ENCODE data around the gene OLFML1. TPM values are rescaled to one million over a fixed set of nuclear protein-coding genes. Genes with fewer than 3 reads are reported as not detected.
A peak's percentile ranks its signal among the peaks of the same experiment; 100 is the strongest.

Gene OLFML1
- total and polyA plus RNA-seq, 2 donors = 0.39 to 2.2 TPM

DNA sequence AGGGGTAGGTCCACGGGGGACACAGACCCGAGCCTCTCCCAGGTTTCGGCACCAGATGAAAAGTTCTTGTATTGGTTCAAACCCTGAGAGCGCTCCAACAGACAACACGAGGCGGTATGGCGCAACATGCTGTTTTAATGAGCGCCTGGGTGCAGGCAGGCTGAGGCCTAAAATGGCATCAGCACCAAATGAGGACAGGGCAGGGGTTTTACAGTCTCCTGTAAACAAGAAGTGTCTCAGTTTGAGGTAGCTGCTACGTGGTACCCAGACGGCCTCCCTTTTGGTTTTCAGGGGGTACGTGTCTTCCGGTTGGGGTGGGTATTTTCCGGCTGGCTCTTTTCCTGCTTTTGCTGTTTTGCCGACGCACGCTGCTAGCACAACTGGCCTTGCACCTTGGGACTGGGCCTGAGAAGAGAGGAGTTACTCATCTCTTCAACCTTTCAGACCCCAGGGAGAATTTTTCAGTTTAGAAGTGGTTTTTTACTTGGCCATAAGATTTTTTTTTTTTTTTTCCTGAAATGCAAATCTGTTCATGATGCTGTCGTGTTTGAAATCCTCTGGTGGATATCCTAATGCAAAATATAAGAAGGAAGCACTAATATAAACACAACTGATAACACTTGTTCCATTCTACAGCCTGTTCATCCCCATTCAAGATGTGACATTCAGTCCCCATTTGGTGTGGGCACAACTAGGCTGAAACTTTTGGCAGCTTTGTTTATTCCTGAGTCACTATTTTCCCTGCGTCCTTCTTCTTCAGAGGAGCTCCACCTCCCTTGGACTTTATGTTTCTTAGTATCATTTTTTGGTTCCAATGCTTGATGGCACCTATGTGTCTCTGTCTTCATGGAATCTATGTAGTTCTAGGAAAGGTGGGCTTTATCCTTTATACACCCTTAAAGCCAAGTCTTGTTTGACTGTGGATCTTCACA, 35.0 kb downstream of the OLFML1 start:
- no peak overlapping the region for H3K27ac ChIP-seq (ENCODE audit: low read depth in 1 of 2, low read length in 1 of 2)
- DNase-seq (ENCODE audit: low read depth in 6 of 9, low spot score in 9 of 9) = no peak
- H3K27me3 ChIP-seq (ENCODE audit: control insufficient read depth in 2 of 2, insufficient read depth in 1 of 2, low read length in 1 of 2) = peaks cover under 1 to 14% of the 10 kb centered on the region in 2 donors
- 76% methylated on average over 18 of the region's 18 CpGs for WGBS
- H3K36me3 ChIP-seq (ENCODE audit: control insufficient read depth in 2 of 2, insufficient read depth in 2 of 2, low read length in 1 of 2) = no peaks in the 10 kb centered on the region
- H3K4me1 ChIP-seq (ENCODE audit: control insufficient read depth in 2 of 2, insufficient read depth in 2 of 2, low read length in 2 of 2) = no peaks in the 10 kb centered on the region
- no peak overlapping the region for H3K4me3 ChIP-seq (ENCODE audit: low read length in 2 of 2)
- no peaks in the 10 kb centered on the region for H3K9me3 ChIP-seq (ENCODE audit: control insufficient read depth in 2 of 2, insufficient read depth in 1 of 2, low read length in 1 of 2)

- Histone ChIP-seq H3K4me3 (ENCODE audit: low read length in 2 of 2) (no peak overlapping the region), H3K36me3 (ENCODE audit: control insufficient read depth in 2 of 2, insufficient read depth in 2 of 2, low read length in 1 of 2) (no peaks in the 10 kb centered on the region), H3K9me3 (ENCODE audit: control insufficient read depth in 2 of 2, insufficient read depth in 1 of 2, low read length in 1 of 2) (no peaks in the 10 kb centered on the region), H3K27me3 (ENCODE audit: control insufficient read depth in 2 of 2, insufficient read depth in 1 of 2, low read length in 1 of 2) (peaks cover 0 to 7% of the 10 kb centered on the region in 2 donors), H3K4me1 (ENCODE audit: control insufficient read depth in 2 of 2, insufficient read depth in 2 of 2, low read length in 2 of 2) (no peaks in the 10 kb centered on the region), H3K27ac (ENCODE audit: low read depth in 1 of 2, low read length in 1 of 2) (no peak overlapping the region)
- DNase-seq (ENCODE audit: low read depth in 6 of 9, low spot score in 9 of 9) = peak in 1 of 9 donors; percentile 19
- 0% methylated on average over 2 of the region's 2 CpGs for WGBS
These were observed 35.7 kb downstream of the OLFML1 start for GRCh38 chr11:7520981-7521487.

DNA sequence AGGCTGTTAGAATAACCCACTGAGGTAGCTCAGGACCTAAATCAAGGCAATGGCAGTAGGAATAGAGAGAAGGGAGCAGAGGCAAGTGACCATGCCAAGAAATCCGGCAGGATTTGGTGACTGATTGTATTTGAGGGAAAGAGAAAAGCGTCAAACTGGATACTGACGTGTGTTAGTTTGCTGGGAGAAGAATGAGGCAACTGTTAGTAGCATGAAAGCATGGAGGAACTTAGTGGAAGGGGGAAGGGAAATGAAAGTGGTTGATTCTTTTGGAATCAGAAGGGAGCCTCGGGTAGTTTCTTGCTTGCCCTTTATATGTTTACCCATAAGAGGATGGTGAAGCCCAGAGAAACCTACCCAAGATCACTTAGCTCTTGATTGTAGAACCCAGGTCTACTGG, 36.8 kb downstream of the OLFML1 start:
- 72% methylated on average over 4 of the region's 4 CpGs for WGBS
- H3K4me1 ChIP-seq (ENCODE audit: control insufficient read depth in 2 of 2, insufficient read depth in 2 of 2, low read length in 2 of 2) = no peaks in the 10 kb centered on the region
- no peak overlapping the region for H3K27ac ChIP-seq (ENCODE audit: low read depth in 1 of 2, low read length in 1 of 2)
- no peaks in the 10 kb centered on the region for H3K27me3 ChIP-seq (ENCODE audit: control insufficient read depth in 2 of 2, insufficient read depth in 1 of 2, low read length in 1 of 2)
- no peak for DNase-seq (ENCODE audit: low read depth in 6 of 9, low spot score in 9 of 9)
- no peaks in the 10 kb centered on the region for H3K36me3 ChIP-seq (ENCODE audit: control insufficient read depth in 2 of 2, insufficient read depth in 2 of 2, low read length in 1 of 2)
- H3K9me3 ChIP-seq (ENCODE audit: control insufficient read depth in 2 of 2, insufficient read depth in 1 of 2, low read length in 1 of 2) = no peaks in the 10 kb centered on the region
- no peak overlapping the region for H3K4me3 ChIP-seq (ENCODE audit: low read length in 2 of 2)

GRCh38 chr11:7522546-7522945, 37.2 kb downstream of the OLFML1 start:
- Histone ChIP-seq H3K36me3 (ENCODE audit: control insufficient read depth in 2 of 2, insufficient read depth in 2 of 2, low read length in 1 of 2) (no peaks in the 10 kb centered on the region), H3K27me3 (ENCODE audit: control insufficient read depth in 2 of 2, insufficient read depth in 1 of 2, low read length in 1 of 2) (no peaks in the 10 kb centered on the region), H3K9me3 (ENCODE audit: control insufficient read depth in 2 of 2, insufficient read depth in 1 of 2, low read length in 1 of 2) (no peaks in the 10 kb centered on the region), H3K4me1 (ENCODE audit: control insufficient read depth in 2 of 2, insufficient read depth in 2 of 2, low read length in 2 of 2) (no peaks in the 10 kb centered on the region), H3K27ac (ENCODE audit: low read depth in 1 of 2, low read length in 1 of 2) (no peak overlapping the region), H3K4me3 (ENCODE audit: low read length in 2 of 2) (no peak overlapping the region)
- WGBS = 92% methylated on average over 4 of the region's 4 CpGs
- DNase-seq (ENCODE audit: low read depth in 6 of 9, low spot score in 9 of 9) = no peak

DNA sequence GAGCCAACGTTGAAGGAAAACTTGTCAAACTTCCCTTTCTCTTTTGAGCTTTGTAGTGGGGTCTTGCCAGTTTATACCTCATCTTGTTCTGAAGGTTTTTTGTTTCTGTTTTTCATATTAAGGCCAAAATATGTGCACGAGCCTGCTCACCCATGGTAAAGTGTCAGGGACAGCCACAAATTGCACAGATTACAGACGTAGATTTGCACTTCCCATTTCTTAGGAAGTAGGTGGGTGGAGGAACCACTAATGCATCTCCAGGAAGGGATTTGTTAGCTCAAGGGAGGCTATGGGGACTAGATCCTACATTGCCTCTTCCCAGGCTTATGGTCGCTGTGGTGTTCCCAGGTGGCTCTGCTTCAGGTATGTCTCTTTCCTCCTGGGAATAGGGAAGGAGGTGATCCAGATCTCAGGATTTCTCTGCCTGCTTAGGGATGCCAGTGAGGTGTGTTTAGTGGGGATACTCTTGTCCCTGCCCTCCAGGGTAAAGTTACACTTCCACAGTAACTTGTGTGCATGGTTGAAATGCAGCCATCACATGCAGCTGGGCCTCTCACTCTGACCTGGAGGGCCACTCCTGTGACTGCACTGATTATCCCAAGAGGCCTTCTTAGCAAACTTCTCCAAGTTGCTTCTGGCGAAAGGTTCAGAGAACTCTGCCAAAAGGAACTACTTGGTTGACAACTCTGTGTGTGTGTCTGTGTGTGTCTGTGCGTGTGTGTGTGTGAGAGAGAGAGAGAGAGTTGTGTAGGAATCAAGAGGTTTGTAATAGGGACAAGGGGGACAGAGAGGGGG, 38.3 kb downstream of the OLFML1 start:
- Histone ChIP-seq H3K27me3 (ENCODE audit: control insufficient read depth in 2 of 2, insufficient read depth in 1 of 2, low read length in 1 of 2) (no peaks in the 10 kb centered on the region), H3K27ac (ENCODE audit: low read depth in 1 of 2, low read length in 1 of 2) (no peak overlapping the region), H3K4me3 (ENCODE audit: low read length in 2 of 2) (no peak overlapping the region), H3K9me3 (ENCODE audit: control insufficient read depth in 2 of 2, insufficient read depth in 1 of 2, low read length in 1 of 2) (no peaks in the 10 kb centered on the region), H3K4me1 (ENCODE audit: control insufficient read depth in 2 of 2, insufficient read depth in 2 of 2, low read length in 2 of 2) (no peaks in the 10 kb centered on the region), H3K36me3 (ENCODE audit: control insufficient read depth in 2 of 2, insufficient read depth in 2 of 2, low read length in 1 of 2) (no peaks in the 10 kb centered on the region)
- DNase-seq (ENCODE audit: low read depth in 6 of 9, low spot score in 9 of 9) = no peak
- 89% methylated on average over 6 of the region's 6 CpGs for WGBS

DNA sequence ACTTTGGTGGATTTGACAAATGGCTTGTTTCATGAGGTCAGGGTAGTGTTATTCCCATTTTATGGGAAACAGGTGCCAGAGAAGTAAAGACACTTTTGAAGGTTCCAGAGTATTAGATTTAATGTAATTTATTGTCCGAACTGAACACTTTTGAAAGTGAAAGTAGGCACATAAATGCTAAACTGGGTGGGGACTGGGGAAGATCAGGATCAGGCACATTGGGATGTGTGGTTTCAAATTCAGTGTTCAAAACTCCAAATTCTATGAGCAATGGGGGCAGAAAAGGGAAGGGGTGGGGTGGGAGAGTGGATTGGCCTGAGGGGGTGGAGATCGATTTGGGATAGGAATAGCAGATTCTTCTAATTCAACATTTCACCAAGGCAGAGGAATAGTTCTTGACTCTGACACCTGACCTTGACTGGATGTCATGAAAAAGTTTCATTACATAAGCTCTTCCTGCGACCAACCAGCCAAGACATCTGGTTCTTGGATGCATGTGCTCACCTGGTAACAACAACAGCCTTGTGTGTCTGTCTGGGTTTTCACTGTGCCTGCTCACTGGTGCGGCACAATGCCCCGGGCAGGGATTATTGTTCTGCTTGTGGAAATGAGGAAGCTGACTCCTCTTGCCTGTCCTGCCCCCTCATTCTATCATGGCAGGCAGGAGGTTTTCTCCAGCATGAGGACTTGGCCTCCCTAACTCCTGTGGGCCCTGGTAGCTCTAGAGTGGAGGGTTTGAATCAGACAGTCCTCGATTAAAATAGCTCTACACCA, 39.3 kb downstream of the OLFML1 start:
- Histone ChIP-seq H3K36me3 (ENCODE audit: control insufficient read depth in 2 of 2, insufficient read depth in 2 of 2, low read length in 1 of 2) (no peaks in the 10 kb centered on the region), H3K27ac (ENCODE audit: low read depth in 1 of 2, low read length in 1 of 2) (peak overlapping the region in 1 of 2 donors; percentile 8), H3K4me3 (ENCODE audit: low read length in 2 of 2) (no peak overlapping the region), H3K4me1 (ENCODE audit: control insufficient read depth in 2 of 2, insufficient read depth in 2 of 2, low read length in 2 of 2) (no peaks in the 10 kb centered on the region), H3K27me3 (ENCODE audit: control insufficient read depth in 2 of 2, insufficient read depth in 1 of 2, low read length in 1 of 2) (no peaks in the 10 kb centered on the region), H3K9me3 (ENCODE audit: control insufficient read depth in 2 of 2, insufficient read depth in 1 of 2, low read length in 1 of 2) (no peaks in the 10 kb centered on the region)
- 90% methylated on average over 6 of the region's 6 CpGs for WGBS
- DNase-seq (ENCODE audit: low read depth in 6 of 9, low spot score in 9 of 9) = no peak

GRCh38 chr11:7525424-7525823, 40.1 kb downstream of the OLFML1 start:
- peaks cover 0 to 1% of the 10 kb centered on the region in 2 donors for H3K4me1 ChIP-seq (ENCODE audit: control insufficient read depth in 2 of 2, insufficient read depth in 2 of 2, low read length in 2 of 2)
- no peak overlapping the region for H3K4me3 ChIP-seq (ENCODE audit: low read length in 2 of 2)
- no peak for DNase-seq (ENCODE audit: low read depth in 6 of 9, low spot score in 9 of 9)
- H3K27me3 ChIP-seq (ENCODE audit: control insufficient read depth in 2 of 2, insufficient read depth in 1 of 2, low read length in 1 of 2) = no peaks in the 10 kb centered on the region
- H3K9me3 ChIP-seq (ENCODE audit: control insufficient read depth in 2 of 2, insufficient read depth in 1 of 2, low read length in 1 of 2) = no peaks in the 10 kb centered on the region
- 99% methylated on average over 4 of the region's 4 CpGs for WGBS
- H3K27ac ChIP-seq (ENCODE audit: low read depth in 1 of 2, low read length in 1 of 2) = no peak overlapping the region
- no peaks in the 10 kb centered on the region for H3K36me3 ChIP-seq (ENCODE audit: control insufficient read depth in 2 of 2, insufficient read depth in 2 of 2, low read length in 1 of 2)

- WGBS = 11% methylated on average over 1 of the region's 1 CpG
- H3K27ac ChIP-seq (ENCODE audit: low read depth in 1 of 2, low read length in 1 of 2) = no peak overlapping the region
- no peak overlapping the region for H3K4me3 ChIP-seq (ENCODE audit: low read length in 2 of 2)
- peak in 1 of 9 donors; percentile 46 for DNase-seq (ENCODE audit: low read depth in 6 of 9, low spot score in 9 of 9)
- H3K27me3 ChIP-seq (ENCODE audit: control insufficient read depth in 2 of 2, insufficient read depth in 1 of 2, low read length in 1 of 2) = no peaks in the 10 kb centered on the region
- no peaks in the 10 kb centered on the region for H3K9me3 ChIP-seq (ENCODE audit: control insufficient read depth in 2 of 2, insufficient read depth in 1 of 2, low read length in 1 of 2)
- H3K36me3 ChIP-seq (ENCODE audit: control insufficient read depth in 2 of 2, insufficient read depth in 2 of 2, low read length in 1 of 2) = no peaks in the 10 kb centered on the region
- H3K4me1 ChIP-seq (ENCODE audit: control insufficient read depth in 2 of 2, insufficient read depth in 2 of 2, low read length in 2 of 2) = peaks cover 0 to 7% of the 10 kb centered on the region in 2 donors
These were observed 41.7 kb downstream of the OLFML1 start for GRCh38 chr11:7527029-7527428.

Measured in thymus (tissue), 11 donors.